ENCODE data around the gene ATF7IP2. TPM values are rescaled to one million over a fixed set of nuclear protein-coding genes. Genes with fewer than 3 reads are reported as not detected.

The ATF7IP2 gene
- total RNA-seq, 1 experiment from 2014 or later: 22.8 TPM

GRCh38 chr16:10388988-10389387 lies 3.1 kb downstream of the ATF7IP2 start:
- Mint-ChIP-seq H3K27me3 (ENCODE audit: low read depth) (no peaks in the 10 kb centered on the region), H3K4me3 (no peak overlapping the region), H3K9me3 (no peaks in the 10 kb centered on the region), H3K4me1 (peaks cover 16% of the 10 kb centered on the region), H3K36me3 (peaks cover 20% of the 10 kb centered on the region), H3K27ac (no peak overlapping the region)
- ATAC-seq (no peak), DNase-seq (ENCODE audit: low spot score) (no peak)
- TF ChIP-seq FOXP1 (CRISPR knock-in tag; IDR thresholded peaks at IDR 0.05; ENCODE audit: borderline replicate concordance) (no peak), ZNF396 (CRISPR knock-in tag; IDR thresholded peaks at IDR 0.05; ENCODE audit: borderline replicate concordance) (no peak), SP1 (CRISPR knock-in tag; conservative IDR thresholded peaks at IDR 0.05) (no peak), ZMAT4 (CRISPR knock-in tag; IDR thresholded peaks at IDR 0.05) (no peak), GABPB1 (CRISPR knock-in tag; IDR thresholded peaks at IDR 0.05) (no peak), CTCF (IDR thresholded peaks at IDR 0.05) (no peak), ZNF232 (CRISPR knock-in tag; IDR thresholded peaks at IDR 0.05) (no peak), ZNF219 (CRISPR knock-in tag; IDR thresholded peaks at IDR 0.05; ENCODE audit: borderline replicate concordance) (no peak), ERG (CRISPR knock-in tag; IDR thresholded peaks at IDR 0.05) (no peak), TEAD4 (CRISPR knock-in tag; IDR thresholded peaks at IDR 0.05) (no peak), NR1H2 (CRISPR knock-in tag; IDR thresholded peaks at IDR 0.05) (no peak), GRHL2 (CRISPR knock-in tag; IDR thresholded peaks at IDR 0.05; ENCODE audit: insufficient replicate concordance, severe bottlenecking) (no peak), CDX4 (CRISPR knock-in tag; IDR thresholded peaks at IDR 0.05; ENCODE audit: borderline replicate concordance) (no peak), ETV6 (CRISPR knock-in tag; IDR thresholded peaks at IDR 0.05) (no peak), SMAD3 (CRISPR knock-in tag; IDR thresholded peaks at IDR 0.05; ENCODE audit: borderline replicate concordance) (no peak), ZNF671 (CRISPR knock-in tag; IDR thresholded peaks at IDR 0.05) (no peak), OVOL2 (CRISPR knock-in tag; IDR thresholded peaks at IDR 0.05; ENCODE audit: borderline replicate concordance) (no peak), ZSCAN18 (CRISPR knock-in tag; IDR thresholded peaks at IDR 0.05) (no peak)
- ChIA-PET POLR2A (no interaction called here), CTCF (interaction anchor here (0.6 to 1.0 kb wide), 2 partner anchors 126 to 208 kb away, joined by 3 read pairs; no protein-coding TSS in a partner anchor)

- ATAC-seq (no peak), DNase-seq (ENCODE audit: low spot score) (no peak)
- ChIA-PET POLR2A (no interaction called here), CTCF (no interaction called here)
- peak overlapping the region; percentile 18; the same call in 1 of the 2 replicates for H3K27ac Mint-ChIP-seq
- peaks cover 16% of the 10 kb centered on the region for H3K4me1 Mint-ChIP-seq
- H3K4me3 Mint-ChIP-seq: no peak overlapping the region
- no peaks in the 10 kb centered on the region for H3K27me3 Mint-ChIP-seq (ENCODE audit: low read depth)
- peaks cover 20% of the 10 kb centered on the region for H3K36me3 Mint-ChIP-seq
- no peak for TF ChIP-seq MAX (CRISPR knock-in tag; IDR thresholded peaks at IDR 0.05)
- no peaks in the 10 kb centered on the region for H3K9me3 Mint-ChIP-seq
These were observed 4.5 kb downstream of the ATF7IP2 start for GRCh38 chr16:10390330-10390729.
